ENCODE measurements around the gene ST14. TPM values are rescaled to one million over a fixed set of nuclear protein-coding genes. Genes with fewer than 3 reads are reported as not detected.

The ST14 gene
- total RNA-seq, 1 experiment from 2014 or later: 1.8 TPM

DNA sequence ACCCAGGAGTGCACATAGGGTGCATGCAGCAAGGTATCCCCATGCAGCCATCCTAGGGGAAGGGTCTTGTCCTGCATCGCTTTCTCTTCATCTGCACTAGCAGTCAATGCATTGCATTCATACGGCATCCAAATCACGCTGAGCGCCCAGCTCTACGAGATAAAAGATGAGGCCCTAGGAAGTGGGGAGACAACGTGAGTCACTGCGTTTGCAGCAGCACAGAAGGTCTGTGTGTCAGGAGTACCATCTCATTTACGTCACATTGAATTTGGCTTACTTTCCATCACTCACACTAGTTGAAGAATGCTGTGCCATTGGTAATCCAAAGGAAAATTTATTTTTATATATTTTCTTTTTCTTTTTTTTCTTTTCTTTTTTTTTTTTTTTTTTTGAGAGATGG lies 2.5 kb upstream of the ST14 start:
- H3K27ac ChIP-seq (ENCODE audit: low read length): no peak overlapping the region

DNA sequence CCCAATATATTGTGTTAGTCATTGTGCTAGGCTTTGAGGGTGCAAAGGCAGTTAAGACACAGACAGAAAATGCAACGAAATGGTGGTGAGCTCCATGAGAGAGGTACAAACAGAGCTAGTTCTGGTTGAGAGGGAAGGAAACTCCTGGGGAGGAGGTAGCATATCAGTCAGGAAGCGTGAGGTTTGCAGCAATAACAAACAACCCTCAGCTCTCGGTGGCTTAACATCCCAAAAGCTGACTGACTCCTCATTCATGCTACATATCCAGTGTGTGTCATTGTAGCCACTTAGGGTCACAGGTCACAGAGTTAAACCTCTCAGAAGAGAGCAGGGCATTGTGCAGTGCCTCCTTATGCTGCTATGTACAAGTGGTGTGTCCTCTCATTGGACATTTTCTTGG lies 1.7 kb upstream of the ST14 start:
- TF ChIP-seq TCF7L2 (IDR thresholded peaks at IDR 0.05; ENCODE audit: low read depth, low read length) (no peak), POLR2AphosphoS5 (IDR thresholded peaks at IDR 0.05; ENCODE audit: low read depth, low read length) (no peak), SIN3A (IDR thresholded peaks at IDR 0.05; ENCODE audit: borderline replicate concordance, insufficient read depth, low read depth, low read length) (no peak)
- TF ChIP-seq, protein P1, sequence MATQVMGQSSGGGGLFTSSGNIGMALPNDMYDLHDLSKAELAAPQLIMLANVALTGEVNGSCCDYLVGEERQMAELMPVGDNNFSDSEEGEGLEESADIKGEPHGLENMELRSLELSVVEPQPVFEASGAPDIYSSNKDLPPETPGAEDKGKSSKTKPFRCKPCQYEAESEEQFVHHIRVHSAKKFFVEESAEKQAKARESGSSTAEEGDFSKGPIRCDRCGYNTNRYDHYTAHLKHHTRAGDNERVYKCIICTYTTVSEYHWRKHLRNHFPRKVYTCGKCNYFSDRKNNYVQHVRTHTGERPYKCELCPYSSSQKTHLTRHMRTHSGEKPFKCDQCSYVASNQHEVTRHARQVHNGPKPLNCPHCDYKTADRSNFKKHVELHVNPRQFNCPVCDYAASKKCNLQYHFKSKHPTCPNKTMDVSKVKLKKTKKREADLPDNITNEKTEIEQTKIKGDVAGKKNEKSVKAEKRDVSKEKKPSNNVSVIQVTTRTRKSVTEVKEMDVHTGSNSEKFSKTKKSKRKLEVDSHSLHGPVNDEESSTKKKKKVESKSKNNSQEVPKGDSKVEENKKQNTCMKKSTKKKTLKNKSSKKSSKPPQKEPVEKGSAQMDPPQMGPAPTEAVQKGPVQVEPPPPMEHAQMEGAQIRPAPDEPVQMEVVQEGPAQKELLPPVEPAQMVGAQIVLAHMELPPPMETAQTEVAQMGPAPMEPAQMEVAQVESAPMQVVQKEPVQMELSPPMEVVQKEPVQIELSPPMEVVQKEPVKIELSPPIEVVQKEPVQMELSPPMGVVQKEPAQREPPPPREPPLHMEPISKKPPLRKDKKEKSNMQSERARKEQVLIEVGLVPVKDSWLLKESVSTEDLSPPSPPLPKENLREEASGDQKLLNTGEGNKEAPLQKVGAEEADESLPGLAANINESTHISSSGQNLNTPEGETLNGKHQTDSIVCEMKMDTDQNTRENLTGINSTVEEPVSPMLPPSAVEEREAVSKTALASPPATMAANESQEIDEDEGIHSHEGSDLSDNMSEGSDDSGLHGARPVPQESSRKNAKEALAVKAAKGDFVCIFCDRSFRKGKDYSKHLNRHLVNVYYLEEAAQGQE (IDR thresholded peaks at IDR 0.05; ENCODE audit: insufficient read depth in 1 of 2, low read depth in 2 of 2, low read length in 1 of 2): no peak
- TF ChIP-seq, protein P2, sequence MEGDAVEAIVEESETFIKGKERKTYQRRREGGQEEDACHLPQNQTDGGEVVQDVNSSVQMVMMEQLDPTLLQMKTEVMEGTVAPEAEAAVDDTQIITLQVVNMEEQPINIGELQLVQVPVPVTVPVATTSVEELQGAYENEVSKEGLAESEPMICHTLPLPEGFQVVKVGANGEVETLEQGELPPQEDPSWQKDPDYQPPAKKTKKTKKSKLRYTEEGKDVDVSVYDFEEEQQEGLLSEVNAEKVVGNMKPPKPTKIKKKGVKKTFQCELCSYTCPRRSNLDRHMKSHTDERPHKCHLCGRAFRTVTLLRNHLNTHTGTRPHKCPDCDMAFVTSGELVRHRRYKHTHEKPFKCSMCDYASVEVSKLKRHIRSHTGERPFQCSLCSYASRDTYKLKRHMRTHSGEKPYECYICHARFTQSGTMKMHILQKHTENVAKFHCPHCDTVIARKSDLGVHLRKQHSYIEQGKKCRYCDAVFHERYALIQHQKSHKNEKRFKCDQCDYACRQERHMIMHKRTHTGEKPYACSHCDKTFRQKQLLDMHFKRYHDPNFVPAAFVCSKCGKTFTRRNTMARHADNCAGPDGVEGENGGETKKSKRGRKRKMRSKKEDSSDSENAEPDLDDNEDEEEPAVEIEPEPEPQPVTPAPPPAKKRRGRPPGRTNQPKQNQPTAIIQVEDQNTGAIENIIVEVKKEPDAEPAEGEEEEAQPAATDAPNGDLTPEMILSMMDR (IDR thresholded peaks at IDR 0.05): no peak
- in situ Hi-C loops (cut with HindIII; ENCODE audit: low pct_unique_long_range_greater_than_20kb, low sequenced_read_pairs): no loop called here
- Histone ChIP-seq H3K27ac (ENCODE audit: low read length) (no peak overlapping the region), H3K9me3 (ENCODE audit: control insufficient read depth, insufficient read depth, low read depth, low read length) (no peaks in the 10 kb centered on the region), H3K27me3 (ENCODE audit: control insufficient read depth, insufficient read depth, low read length) (peaks cover 16% of the 10 kb centered on the region), H3K4me1 (ENCODE audit: control insufficient read depth, insufficient read depth, low read length) (no peaks in the 10 kb centered on the region), H3K36me3 (ENCODE audit: control insufficient read depth, insufficient read depth, low read length) (no peaks in the 10 kb centered on the region; the same call in 1 of the 2 replicates), H3K4me3 (ENCODE audit: low read depth in 2 of 2, low read length in 2 of 2) (no peak overlapping the region)
- DNase-seq (ENCODE audit: low read depth, low spot score): no peak
- ChIA-PET CTCF (no interaction called here), POLR2A (no interaction called here)
- ATAC-seq: no peak
- intact Hi-C loops (cut with micrococcal nuclease; ENCODE audit: unreplicated experiment): no loop called here
- no TSS peak for BruUV-seq (replicated peaks)

More for the DNA sequence above, 2.5 kb upstream of the ST14 start:
- TF ChIP-seq TCF7L2 (IDR thresholded peaks at IDR 0.05; ENCODE audit: low read depth, low read length): no peak
- no peak for TF ChIP-seq SIN3A (IDR thresholded peaks at IDR 0.05; ENCODE audit: borderline replicate concordance, insufficient read depth, low read depth, low read length)
- TF ChIP-seq POLR2AphosphoS5 (IDR thresholded peaks at IDR 0.05; ENCODE audit: low read depth, low read length): no peak
- TF ChIP-seq, protein P2 (IDR thresholded peaks at IDR 0.05): no peak
- TF ChIP-seq, protein P1 (IDR thresholded peaks at IDR 0.05; ENCODE audit: insufficient read depth in 1 of 2, low read depth in 2 of 2, low read length in 1 of 2): no peak
- no TSS peak for BruUV-seq (replicated peaks)
- Histone ChIP-seq H3K36me3 (ENCODE audit: control insufficient read depth, insufficient read depth, low read length) (no peaks in the 10 kb centered on the region; the same call in 1 of the 2 replicates), H3K9me3 (ENCODE audit: control insufficient read depth, insufficient read depth, low read depth, low read length) (no peaks in the 10 kb centered on the region), H3K4me3 (ENCODE audit: low read depth in 2 of 2, low read length in 2 of 2) (no peak overlapping the region), H3K27me3 (ENCODE audit: control insufficient read depth, insufficient read depth, low read length) (peaks cover 16% of the 10 kb centered on the region), H3K4me1 (ENCODE audit: control insufficient read depth, insufficient read depth, low read length) (no peaks in the 10 kb centered on the region)
- ChIA-PET CTCF (no interaction called here), POLR2A (no interaction called here)
- in situ Hi-C loops (cut with HindIII; ENCODE audit: low pct_unique_long_range_greater_than_20kb, low sequenced_read_pairs): no loop called here
- intact Hi-C loops (cut with micrococcal nuclease; ENCODE audit: unreplicated experiment): no loop called here
- DNase-seq (ENCODE audit: low read depth, low spot score) (no peak), ATAC-seq (no peak)
